Limb (tissue), 2 donors: ENCODE results near the gene REPIN1.

Experiments used
- DNase-seq, 2 donors: peaks; one replicate each; pipeline ENCODE4 v3.0.0-alpha.2; 2016; ENCODE audit errors: extremely low spot score in 2 of 2

Gene REPIN1

GRCh38 chr7:150389532-150389816 lies 20.9 kb downstream of the REPIN1 start:
- DNase-seq = no peak

GRCh38 chr7:150390205-150390604 lies 21.6 kb downstream of the REPIN1 start:
- DNase-seq = no peak

- no peak for DNase-seq
These were observed 24.7 kb downstream of the REPIN1 start for GRCh38 chr7:150393325-150393724.

GRCh38 chr7:150396426-150396825 lies 27.8 kb downstream of the REPIN1 start:
- no peak for DNase-seq

GRCh38 chr7:150396851-150397260 lies 28.2 kb downstream of the REPIN1 start:
- no peak for DNase-seq

GRCh38 chr7:150397346-150398107 lies 28.9 kb downstream of the REPIN1 start:
- DNase-seq = no peak

- no peak for DNase-seq
These were observed 29.7 kb downstream of the REPIN1 start for GRCh38 chr7:150398108-150398964.

- DNase-seq = no peak
These were observed 30.3 kb downstream of the REPIN1 start for GRCh38 chr7:150398965-150399320.

- no peak for DNase-seq
These were observed 30.9 kb downstream of the REPIN1 start for GRCh38 chr7:150399421-150400007.

GRCh38 chr7:150400008-150400787 lies 31.6 kb downstream of the REPIN1 start:
- DNase-seq = no peak

GRCh38 chr7:150400788-150401423 lies 32.3 kb downstream of the REPIN1 start:
- DNase-seq = no peak

GRCh38 chr7:150401424-150401790 lies 32.8 kb downstream of the REPIN1 start:
- no peak for DNase-seq

GRCh38 chr7:150401861-150402631 lies 33.4 kb downstream of the REPIN1 start:
- no peak for DNase-seq

- no peak for DNase-seq
These were observed 34.2 kb downstream of the REPIN1 start for GRCh38 chr7:150402671-150403321.

- DNase-seq = no peak
These were observed 35.0 kb downstream of the REPIN1 start for GRCh38 chr7:150403376-150404171.

GRCh38 chr7:150404172-150404804 lies 35.7 kb downstream of the REPIN1 start:
- peak in 1 of 2 donors; percentile 23 for DNase-seq

GRCh38 chr7:150404805-150405583 lies 36.4 kb downstream of the REPIN1 start:
- peak; percentile 87 to 91 for DNase-seq
